GM12891 (cell line): ENCODE measurements around the gene APPL2.

Experiments
- DNase-seq: peaks from one replicate; pipeline ENCODE4 v3.0.0; 2011; ENCODE audit warnings: low spot score; ENCODE audit not compliant: insufficient read length
- FAIRE-seq: peaks from 2 replicates; lab custom pipeline; 2011; peaks lifted over from hg19 to GRCh38; lab: Jason Lieb, UNC
- PAX5 ChIP-seq: IDR thresholded peaks from 2 replicates; pipeline ENCODE4 v1.6.1; 2011; ENCODE audit warnings: low read length, moderate library complexity, mild to moderate bottlenecking; ENCODE audit not compliant: insufficient read depth, severe bottlenecking
- POLR2A ChIP-seq: IDR thresholded peaks from 2 replicates; pipeline ENCODE4 v1.6.1; 2011; ENCODE audit warnings: low read depth, low read length, control low read depth
- POLR2AphosphoS5 ChIP-seq: IDR thresholded peaks from 2 replicates; pipeline ENCODE4 v1.6.1; 2011; ENCODE audit warnings: low read depth, low read length, control low read depth
- POU2F2 ChIP-seq: IDR thresholded peaks from 2 replicates; pipeline ENCODE4 v1.6.1; 2011; ENCODE audit warnings: low read depth, mild to moderate bottlenecking, control low read depth, low read length, moderate library complexity
- SPI1 ChIP-seq: IDR thresholded peaks from 2 replicates; pipeline ENCODE4 v1.6.1; 2011; ENCODE audit warnings: low read depth, low read length, control low read depth
- TAF1 ChIP-seq: IDR thresholded peaks from 2 replicates; pipeline ENCODE4 v1.6.1; 2011; ENCODE audit warnings: low read depth, low read length, control low read depth

The APPL2 gene

GRCh38 chr12:105219261-105220028 lies 16.5 kb downstream of the APPL2 start:
- TF ChIP-seq POLR2AphosphoS5 = no peak
- no peak for TF ChIP-seq POLR2A
- no peak for TF ChIP-seq TAF1
- no peak for TF ChIP-seq POU2F2
- TF ChIP-seq PAX5 = no peak
- no peak for TF ChIP-seq SPI1
- FAIRE-seq = no peak

GRCh38 chr12:105218434-105218833 lies 17.5 kb downstream of the APPL2 start:
- no peak for DNase-seq
- no peak for FAIRE-seq
- no peak for TF ChIP-seq POU2F2
- TF ChIP-seq TAF1 = no peak
- no peak for TF ChIP-seq PAX5
- TF ChIP-seq SPI1 = no peak
- TF ChIP-seq POLR2A = no peak
- no peak for TF ChIP-seq POLR2AphosphoS5

More at GRCh38 chr12:105219261-105220028, 16.5 kb downstream of the APPL2 start:
- no peak for DNase-seq

GRCh38 chr12:105214670-105215375 lies 21.2 kb downstream of the APPL2 start:
- TF ChIP-seq POU2F2 = no peak
- DNase-seq (no peak), FAIRE-seq (no peak)

DNA sequence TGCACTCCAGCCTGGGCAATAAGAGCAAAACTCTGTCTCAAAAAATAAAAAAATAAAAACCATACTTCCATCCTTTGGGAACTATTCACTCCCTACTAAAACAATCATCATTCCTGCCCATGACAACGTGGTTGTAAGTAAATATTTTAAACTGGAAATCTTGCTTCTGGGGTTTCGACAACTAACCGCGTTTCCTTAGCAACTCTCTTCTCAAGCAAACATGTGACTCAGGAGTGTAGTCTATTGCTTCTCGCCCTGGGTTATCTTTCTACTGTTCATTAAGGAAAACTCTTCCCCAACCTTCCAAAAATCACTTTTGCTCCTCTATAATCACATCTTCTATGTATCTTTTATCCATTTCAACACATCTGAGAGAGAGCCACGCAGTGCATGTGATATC lies 21.8 kb downstream of the APPL2 start:
- no peak for DNase-seq
- no peak for FAIRE-seq
- TF ChIP-seq PAX5 = no peak
- no peak for TF ChIP-seq POU2F2
- TF ChIP-seq SPI1 = no peak
- TF ChIP-seq TAF1 = no peak
- no peak for TF ChIP-seq POLR2AphosphoS5
- no peak for TF ChIP-seq POLR2A

DNA sequence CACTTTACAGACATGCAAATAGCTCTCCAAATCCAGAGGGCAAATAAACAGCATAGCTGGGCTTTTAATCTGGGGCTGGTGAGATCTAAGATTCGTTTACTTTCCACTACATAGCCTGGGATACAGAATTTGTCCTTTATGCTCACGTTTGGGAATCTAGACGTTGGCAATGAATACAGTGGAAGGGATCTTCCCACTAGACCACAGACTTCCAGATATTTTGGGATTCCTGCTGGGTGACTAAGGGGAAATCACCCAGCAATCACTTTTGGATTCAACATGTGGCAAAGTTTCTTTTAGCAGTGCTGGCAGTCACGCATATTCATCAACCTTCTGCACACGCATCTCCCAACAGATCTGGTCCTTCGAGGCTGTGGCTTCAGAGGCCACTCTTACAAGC lies 23.5 kb downstream of the APPL2 start:
- no peak for TF ChIP-seq POU2F2
- no peak for TF ChIP-seq TAF1
- no peak for TF ChIP-seq POLR2A
- TF ChIP-seq PAX5 = no peak
- TF ChIP-seq SPI1 = no peak
- TF ChIP-seq POLR2AphosphoS5 = no peak
- DNase-seq (no peak), FAIRE-seq (no peak)

GRCh38 chr12:105209091-105209490 lies 26.9 kb downstream of the APPL2 start:
- DNase-seq (no peak), FAIRE-seq (no peak)
- TF ChIP-seq TAF1 = no peak
- TF ChIP-seq SPI1 = no peak
- TF ChIP-seq POLR2AphosphoS5 = no peak
- TF ChIP-seq PAX5 = no peak

GRCh38 chr12:105206686-105207374 lies 29.1 kb downstream of the APPL2 start:
- TF ChIP-seq POU2F2 (no peak), SPI1 (no peak), POLR2AphosphoS5 (no peak), TAF1 (no peak), PAX5 (no peak), POLR2A (no peak)
- no peak for DNase-seq
- FAIRE-seq = no peak

DNA sequence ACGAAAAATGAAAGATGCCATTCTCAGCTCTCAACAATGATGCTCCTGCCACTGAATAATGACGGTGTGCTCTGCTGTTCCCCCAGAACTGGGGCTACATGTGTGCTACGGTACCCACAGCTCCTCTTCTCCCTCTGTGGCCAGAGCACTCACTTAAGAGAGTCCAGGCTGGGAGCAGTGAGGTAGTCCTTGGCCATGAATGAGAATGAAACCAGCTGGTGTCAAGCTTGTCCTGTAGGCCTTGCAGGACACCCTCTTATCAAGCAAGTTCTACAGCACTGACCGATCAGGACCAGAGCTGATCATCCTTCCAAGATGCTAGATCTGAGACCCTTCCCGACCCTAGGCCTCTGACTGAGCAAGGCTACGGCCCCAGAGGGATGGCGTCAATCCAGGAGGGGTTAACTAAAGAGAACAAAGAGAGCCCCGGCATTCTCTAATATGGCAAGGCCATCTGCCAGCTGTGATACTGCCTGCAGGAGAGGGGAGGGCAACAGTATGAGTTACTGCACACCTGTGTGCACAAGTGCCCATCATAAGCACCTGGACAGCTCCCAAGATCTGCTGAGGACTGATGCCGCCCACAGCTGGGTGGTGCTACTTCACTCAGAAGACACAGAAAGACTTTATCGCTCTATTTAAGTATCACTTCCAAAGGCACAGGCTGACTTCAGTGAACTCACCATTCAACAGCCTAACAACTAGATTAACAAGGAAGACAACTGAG lies 30.5 kb downstream of the APPL2 start:
- TF ChIP-seq SPI1 (no peak), PAX5 (no peak), POLR2A (no peak), POLR2AphosphoS5 (no peak), TAF1 (no peak), POU2F2 (no peak)
- DNase-seq = no peak
- no peak for FAIRE-seq

GRCh38 chr12:105204916-105205315 lies 31.1 kb downstream of the APPL2 start:
- DNase-seq = no peak
- FAIRE-seq = no peak
- TF ChIP-seq TAF1 (no peak), PAX5 (no peak), SPI1 (no peak), POU2F2 (no peak), POLR2A (no peak), POLR2AphosphoS5 (no peak)
